Measurements from ENCODE around the gene EPS8L3.
"Not testable (repeated sequence)": the region's sequence is repeated elsewhere in the genome, so short reads cannot be mapped to it uniquely, and the experiment has no call there.

The EPS8L3 gene

DNA sequence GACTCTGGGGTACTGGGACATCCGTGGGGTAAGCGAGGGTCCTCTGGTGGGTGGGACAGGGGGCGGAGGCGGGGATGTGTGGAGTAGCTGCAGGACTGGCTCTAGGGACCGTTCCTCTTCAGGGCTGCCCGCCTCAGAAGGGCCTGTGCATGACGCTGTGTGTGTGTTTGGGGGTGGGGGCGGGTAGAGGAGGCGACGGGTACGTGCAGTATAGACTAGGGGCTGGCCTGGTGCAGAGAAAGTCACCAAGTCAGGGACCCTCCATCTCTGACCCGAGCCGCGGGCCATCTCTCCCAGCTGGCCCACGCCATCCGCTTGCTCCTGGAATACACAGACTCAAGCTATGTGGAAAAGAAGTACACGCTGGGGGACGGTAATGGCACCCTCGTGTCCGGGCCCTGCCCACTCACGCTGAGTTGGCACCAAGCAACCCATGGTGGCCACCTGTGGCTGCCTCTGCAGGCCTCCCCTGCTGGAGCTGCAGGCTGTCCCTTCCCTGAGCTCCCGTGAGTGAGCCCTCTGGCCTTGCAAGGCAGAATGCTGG lies 51.3 kb downstream of the EPS8L3 start:
- no peaks in the 10 kb centered on the region for H3K36me3 ChIP-seq (ENCODE audit: low read depth)
- no peaks in the 10 kb centered on the region for H3K4me1 ChIP-seq (ENCODE audit: insufficient read depth, poor library complexity, severe bottlenecking)
- DNase-seq (ENCODE audit: low spot score) (no peak), ATAC-seq (ENCODE audit: low read depth) (no peak)
- no peak overlapping the region for H3K27ac ChIP-seq (ENCODE audit: poor library complexity, severe bottlenecking)
- no peak overlapping the region for H3K4me3 ChIP-seq (ENCODE audit: severe bottlenecking)
- H3K9me3 ChIP-seq (ENCODE audit: severe bottlenecking): no peaks in the 10 kb centered on the region
- TF ChIP-seq, protein P1, sequence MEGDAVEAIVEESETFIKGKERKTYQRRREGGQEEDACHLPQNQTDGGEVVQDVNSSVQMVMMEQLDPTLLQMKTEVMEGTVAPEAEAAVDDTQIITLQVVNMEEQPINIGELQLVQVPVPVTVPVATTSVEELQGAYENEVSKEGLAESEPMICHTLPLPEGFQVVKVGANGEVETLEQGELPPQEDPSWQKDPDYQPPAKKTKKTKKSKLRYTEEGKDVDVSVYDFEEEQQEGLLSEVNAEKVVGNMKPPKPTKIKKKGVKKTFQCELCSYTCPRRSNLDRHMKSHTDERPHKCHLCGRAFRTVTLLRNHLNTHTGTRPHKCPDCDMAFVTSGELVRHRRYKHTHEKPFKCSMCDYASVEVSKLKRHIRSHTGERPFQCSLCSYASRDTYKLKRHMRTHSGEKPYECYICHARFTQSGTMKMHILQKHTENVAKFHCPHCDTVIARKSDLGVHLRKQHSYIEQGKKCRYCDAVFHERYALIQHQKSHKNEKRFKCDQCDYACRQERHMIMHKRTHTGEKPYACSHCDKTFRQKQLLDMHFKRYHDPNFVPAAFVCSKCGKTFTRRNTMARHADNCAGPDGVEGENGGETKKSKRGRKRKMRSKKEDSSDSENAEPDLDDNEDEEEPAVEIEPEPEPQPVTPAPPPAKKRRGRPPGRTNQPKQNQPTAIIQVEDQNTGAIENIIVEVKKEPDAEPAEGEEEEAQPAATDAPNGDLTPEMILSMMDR (IDR thresholded peaks at IDR 0.05; ENCODE audit: poor library complexity, severe bottlenecking): no peak
- H3K27me3 ChIP-seq (ENCODE audit: insufficient read depth, poor library complexity, severe bottlenecking): no peaks in the 10 kb centered on the region

- not testable (repeated sequence) for H3K36me3 ChIP-seq (ENCODE audit: low read depth); ATAC-seq (ENCODE audit: low read depth); H3K4me1 ChIP-seq (ENCODE audit: insufficient read depth, poor library complexity, severe bottlenecking); H3K4me3 ChIP-seq (ENCODE audit: severe bottlenecking); H3K9me3 ChIP-seq (ENCODE audit: severe bottlenecking); DNase-seq (ENCODE audit: low spot score); H3K27me3 ChIP-seq (ENCODE audit: insufficient read depth, poor library complexity, severe bottlenecking); H3K27ac ChIP-seq (ENCODE audit: poor library complexity, severe bottlenecking)
These were observed 52.0 kb downstream of the EPS8L3 start, which contains the start of gene GSTM5 for GRCh38 chr1:109711593-109712320. TSS of gene GSTM5 (plus strand) at chr1:109712251. CDS start at chr1:109712313, 62 bp downstream.

DNA sequence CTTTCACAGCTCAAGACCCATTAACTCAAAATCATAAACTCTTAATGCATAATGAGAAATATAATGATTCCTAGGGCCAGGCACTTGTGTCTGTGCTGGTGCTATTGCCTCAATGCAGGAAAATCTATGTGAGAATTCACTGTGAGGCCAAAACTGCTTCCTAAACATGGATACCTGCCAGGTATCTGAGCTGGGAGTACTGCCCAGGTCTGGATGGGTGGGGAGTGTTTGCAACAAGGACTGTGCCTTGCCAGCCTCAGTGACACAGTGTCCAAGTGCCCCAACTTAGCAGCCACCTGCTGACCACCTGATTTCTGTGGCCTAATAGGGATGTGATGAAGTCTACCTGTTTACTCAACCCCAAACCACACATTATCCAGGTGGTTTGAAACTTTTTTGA lies 53.9 kb downstream of the EPS8L3 start:
- H3K9me3 ChIP-seq (ENCODE audit: severe bottlenecking); H3K36me3 ChIP-seq (ENCODE audit: low read depth); DNase-seq (ENCODE audit: low spot score); H3K27ac ChIP-seq (ENCODE audit: poor library complexity, severe bottlenecking); H3K27me3 ChIP-seq (ENCODE audit: insufficient read depth, poor library complexity, severe bottlenecking); ATAC-seq (ENCODE audit: low read depth); H3K4me3 ChIP-seq (ENCODE audit: severe bottlenecking); H3K4me1 ChIP-seq (ENCODE audit: insufficient read depth, poor library complexity, severe bottlenecking): not testable (repeated sequence)

- H3K27ac ChIP-seq (ENCODE audit: poor library complexity, severe bottlenecking); H3K4me1 ChIP-seq (ENCODE audit: insufficient read depth, poor library complexity, severe bottlenecking); H3K9me3 ChIP-seq (ENCODE audit: severe bottlenecking); DNase-seq (ENCODE audit: low spot score); H3K36me3 ChIP-seq (ENCODE audit: low read depth); H3K4me3 ChIP-seq (ENCODE audit: severe bottlenecking); ATAC-seq (ENCODE audit: low read depth); H3K27me3 ChIP-seq (ENCODE audit: insufficient read depth, poor library complexity, severe bottlenecking): not testable (repeated sequence)
These were observed 54.8 kb downstream of the EPS8L3 start for GRCh38 chr1:109708949-109709348.

DNA sequence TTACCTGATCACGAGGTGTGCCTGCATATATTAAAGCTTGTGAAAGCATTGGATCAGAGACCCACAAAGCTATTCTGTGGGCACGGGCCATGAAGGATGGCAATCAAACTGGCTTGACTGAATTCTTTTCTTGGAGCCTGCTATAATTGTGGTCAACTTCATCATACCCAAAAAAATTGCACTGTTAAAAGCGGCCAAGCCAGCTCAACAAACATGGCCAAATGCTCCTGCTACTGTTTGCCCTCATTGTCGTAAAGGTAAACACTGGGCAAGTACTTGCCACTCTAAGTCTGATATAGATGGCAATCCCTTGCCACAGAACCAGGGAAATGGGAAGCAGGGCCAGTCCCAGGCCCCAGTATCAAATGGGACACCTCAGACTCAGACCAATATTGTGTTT lies 58.3 kb downstream of the EPS8L3 start:
- ATAC-seq (ENCODE audit: low read depth): no peak
- Histone ChIP-seq H3K9me3 (ENCODE audit: severe bottlenecking) (no peaks in the 10 kb centered on the region), H3K4me3 (ENCODE audit: severe bottlenecking) (no peak overlapping the region), H3K36me3 (ENCODE audit: low read depth) (no peaks in the 10 kb centered on the region), H3K4me1 (ENCODE audit: insufficient read depth, poor library complexity, severe bottlenecking) (no peaks in the 10 kb centered on the region), H3K27ac (ENCODE audit: poor library complexity, severe bottlenecking) (no peak overlapping the region), H3K27me3 (ENCODE audit: insufficient read depth, poor library complexity, severe bottlenecking) (no peaks in the 10 kb centered on the region)
- DNase-seq (ENCODE audit: low spot score): no peak
- TF ChIP-seq, protein P1 (IDR thresholded peaks at IDR 0.05; ENCODE audit: poor library complexity, severe bottlenecking): no peak

DNA sequence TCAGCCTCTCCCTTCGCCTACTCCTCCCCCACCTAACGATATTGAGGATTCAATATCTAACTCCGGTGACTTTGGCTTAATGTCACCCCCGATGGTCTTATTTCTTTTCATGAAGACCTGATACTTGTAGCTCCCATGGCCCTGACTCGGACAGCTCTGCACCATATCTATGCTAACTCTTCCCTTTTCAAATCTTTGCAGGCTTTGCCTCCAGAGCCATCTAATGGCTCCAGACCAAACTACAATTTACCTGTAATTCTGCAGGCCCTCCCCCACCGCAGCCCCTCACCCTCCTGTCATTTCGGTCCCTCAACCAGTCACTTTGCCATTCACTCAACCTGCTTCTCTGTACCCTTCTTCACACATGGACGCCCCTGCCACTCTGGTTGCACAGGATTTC lies 59.5 kb downstream of the EPS8L3 start:
- H3K4me3 ChIP-seq (ENCODE audit: severe bottlenecking): no peak overlapping the region
- H3K9me3 ChIP-seq (ENCODE audit: severe bottlenecking): no peaks in the 10 kb centered on the region
- H3K36me3 ChIP-seq (ENCODE audit: low read depth): no peaks in the 10 kb centered on the region
- DNase-seq (ENCODE audit: low spot score) (no peak), ATAC-seq (ENCODE audit: low read depth) (no peak)
- no peaks in the 10 kb centered on the region for H3K27me3 ChIP-seq (ENCODE audit: insufficient read depth, poor library complexity, severe bottlenecking)
- TF ChIP-seq, protein P1 (IDR thresholded peaks at IDR 0.05; ENCODE audit: poor library complexity, severe bottlenecking): no peak
- no peak overlapping the region for H3K27ac ChIP-seq (ENCODE audit: poor library complexity, severe bottlenecking)
- H3K4me1 ChIP-seq (ENCODE audit: insufficient read depth, poor library complexity, severe bottlenecking): no peaks in the 10 kb centered on the region

DNA sequence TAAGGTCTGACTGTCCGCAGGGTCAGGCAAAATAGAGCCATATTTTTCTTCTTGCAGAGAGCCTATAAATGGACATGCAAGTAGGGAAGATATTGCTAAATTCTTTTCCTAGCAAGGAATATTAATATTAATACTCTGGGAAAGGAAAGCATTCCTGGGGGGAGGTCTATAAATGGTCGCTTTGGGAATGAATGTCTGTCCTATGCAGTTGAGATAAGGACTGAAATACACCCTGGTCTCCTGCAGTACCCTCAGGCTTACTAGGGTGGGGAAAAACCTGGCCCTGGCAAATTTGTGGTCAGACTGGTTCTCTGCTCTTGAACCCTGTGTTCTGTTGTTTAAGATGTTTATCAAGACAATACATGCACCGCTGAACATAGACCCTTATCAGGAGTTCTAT lies 60.8 kb downstream of the EPS8L3 start:
- not testable (repeated sequence) for H3K4me1 ChIP-seq (ENCODE audit: insufficient read depth, poor library complexity, severe bottlenecking); H3K27ac ChIP-seq (ENCODE audit: poor library complexity, severe bottlenecking); H3K4me3 ChIP-seq (ENCODE audit: severe bottlenecking); H3K36me3 ChIP-seq (ENCODE audit: low read depth); DNase-seq (ENCODE audit: low spot score); ATAC-seq (ENCODE audit: low read depth); H3K27me3 ChIP-seq (ENCODE audit: insufficient read depth, poor library complexity, severe bottlenecking); H3K9me3 ChIP-seq (ENCODE audit: severe bottlenecking)
